ENCODE results near the gene SH3GL2.

Gene SH3GL2

DNA sequence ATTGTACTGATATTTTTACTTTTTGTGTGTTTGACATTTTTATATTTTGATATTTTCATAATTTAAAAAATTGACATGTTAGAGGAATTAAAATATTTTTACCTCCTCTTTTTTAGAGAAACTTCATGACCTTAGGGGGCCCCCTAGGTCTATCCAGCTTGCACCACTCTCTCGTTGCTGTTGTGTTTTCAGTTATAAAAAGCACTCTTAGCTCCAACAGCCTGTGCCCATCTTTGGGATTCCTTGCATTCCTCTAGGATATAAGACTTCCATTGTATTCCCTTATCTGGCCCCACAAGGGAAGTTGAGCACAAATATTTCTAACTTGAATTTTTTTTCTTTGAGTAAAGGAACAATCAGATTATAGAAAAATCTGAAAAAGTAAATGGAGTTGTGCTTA, 245.3 kb downstream of the SH3GL2 start:
- peak; percentile 22 for DNase-seq

DNA sequence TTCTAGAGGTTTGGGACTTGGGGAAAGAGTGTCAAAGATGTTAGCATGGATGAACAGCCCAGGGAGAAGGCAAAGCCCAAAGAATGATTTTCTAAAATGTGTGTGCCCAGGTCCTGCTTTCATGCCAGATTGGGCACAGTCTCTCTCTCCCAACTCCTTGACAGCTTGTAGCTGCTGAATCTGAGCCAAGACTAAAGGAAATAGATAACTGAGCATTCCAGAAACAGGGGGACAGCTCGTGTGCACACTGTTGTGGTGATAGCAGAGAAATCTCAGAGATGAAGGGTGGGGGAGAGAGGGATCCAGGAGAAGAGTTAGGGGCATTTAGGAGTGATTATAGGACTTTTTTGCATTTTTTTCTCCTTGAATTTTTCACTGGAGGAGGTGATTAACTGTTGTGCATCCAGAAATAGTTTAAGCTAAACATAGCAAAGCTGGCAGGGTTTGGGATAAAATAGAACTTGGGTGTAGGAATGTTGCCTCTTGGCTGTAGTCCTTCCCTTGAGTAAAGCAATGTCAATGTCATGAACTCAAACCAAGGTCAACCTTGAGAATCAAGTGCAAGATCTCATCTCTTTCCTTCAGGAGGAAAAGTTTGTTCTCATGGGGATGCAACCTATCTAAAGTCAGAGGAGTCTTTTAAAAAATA, 245.9 kb downstream of the SH3GL2 start:
- no peak for DNase-seq

DNA sequence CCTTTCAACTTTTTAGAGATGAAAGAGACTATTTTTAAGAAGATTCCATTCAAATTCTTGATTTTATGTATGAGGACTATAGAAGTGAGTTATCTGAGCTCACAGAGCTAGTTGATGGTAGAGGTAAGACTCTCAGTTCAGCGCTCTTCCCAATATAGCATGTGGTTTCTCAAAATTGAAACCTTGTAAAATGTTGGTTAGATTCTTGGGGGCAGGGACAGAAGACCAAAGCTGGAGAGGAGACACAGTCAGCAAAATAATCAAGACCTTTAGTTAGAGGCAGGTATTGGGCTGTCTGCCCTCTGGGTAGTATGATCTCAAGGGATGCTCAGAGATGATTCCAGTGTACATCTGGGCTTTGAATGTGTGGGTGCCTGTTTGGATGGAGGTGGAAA, 246.4 kb downstream of the SH3GL2 start:
- DNase-seq: no peak

DNA sequence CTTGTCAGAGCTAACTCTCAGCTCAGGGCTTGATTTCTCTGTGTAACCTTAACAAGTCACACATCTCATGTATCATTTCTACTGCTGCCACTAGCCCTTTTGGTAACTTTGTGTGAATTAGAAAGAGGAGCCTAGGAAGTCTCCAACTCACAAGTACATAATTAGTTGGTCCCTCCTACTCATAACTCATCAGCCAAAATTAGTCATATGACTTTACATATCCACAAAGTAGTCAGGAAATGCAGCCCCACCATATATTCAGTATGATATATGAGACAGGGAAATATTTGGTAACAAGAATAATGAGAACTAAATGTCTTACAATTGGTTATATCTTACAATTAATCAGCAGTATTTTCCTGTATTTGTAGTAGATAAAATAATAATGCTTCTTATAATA, 250.2 kb downstream of the SH3GL2 start:
- no peak for DNase-seq

DNA sequence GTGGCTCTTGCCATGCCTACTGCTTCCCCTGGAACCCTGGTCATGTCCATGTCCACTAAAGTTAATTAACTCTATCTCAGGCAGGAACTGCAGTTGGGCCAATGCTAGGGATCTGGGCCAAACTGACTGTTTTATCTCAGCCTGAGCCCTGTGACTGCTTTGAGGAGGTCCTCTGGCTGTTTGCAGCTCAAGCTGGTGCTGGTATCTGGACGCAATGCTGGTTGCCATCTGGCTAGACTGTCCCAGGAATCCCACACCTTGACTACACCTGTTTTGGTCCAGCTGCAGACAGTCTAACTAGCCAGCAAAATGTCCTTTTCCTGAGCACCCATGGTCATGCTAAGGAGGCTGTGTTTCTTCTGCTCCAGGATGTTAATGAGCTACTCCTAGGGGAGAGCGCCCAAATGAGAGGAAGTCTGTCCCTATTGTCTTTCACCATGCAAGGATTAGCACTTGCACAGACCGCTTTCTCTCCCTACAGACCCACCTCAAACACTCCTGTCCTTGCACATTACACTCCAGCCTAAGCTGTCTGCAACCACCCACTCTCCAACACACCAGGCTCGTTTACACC, 251.0 kb downstream of the SH3GL2 start:
- no peak for DNase-seq

DNA sequence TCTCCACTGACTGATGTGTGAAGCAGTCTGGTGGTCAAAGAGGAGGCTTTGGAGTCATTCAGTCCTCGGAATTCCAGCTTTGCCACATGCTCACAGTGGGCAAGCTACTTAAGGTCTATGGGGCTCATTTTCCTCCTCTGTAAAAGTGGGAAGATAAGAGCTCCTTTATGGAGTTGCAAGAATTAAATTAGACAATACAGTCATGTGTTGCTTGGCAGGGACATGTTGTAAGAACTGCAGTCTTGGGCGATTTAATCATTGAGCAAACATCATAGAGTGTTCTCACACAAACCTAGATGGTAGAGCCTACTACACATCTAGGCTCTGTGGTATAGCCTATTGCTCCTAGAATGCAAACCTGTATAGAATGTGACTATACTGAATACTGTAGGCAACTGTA, 253.9 kb downstream of the SH3GL2 start:
- DNase-seq: no peak

DNA sequence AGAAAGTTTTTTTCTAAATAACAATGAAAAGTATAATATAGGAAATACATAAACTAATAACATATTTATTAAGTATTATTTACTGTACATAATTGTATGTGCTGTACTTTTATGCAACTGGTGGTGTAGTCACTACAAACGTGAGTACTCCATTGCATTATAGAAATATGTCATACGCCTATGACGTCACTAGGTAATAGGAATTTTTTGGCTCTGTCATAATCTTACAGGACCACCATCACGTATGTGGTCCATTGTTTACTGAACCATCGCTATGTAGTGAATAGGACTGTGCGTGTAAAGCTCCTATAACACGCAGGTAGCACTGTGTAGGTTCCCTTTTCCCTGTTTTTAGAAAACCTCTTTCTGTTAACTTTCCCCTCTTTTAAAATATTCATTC, 255.0 kb downstream of the SH3GL2 start:
- DNase-seq: no peak

- DNase-seq: no peak
These were observed 259.1 kb downstream of the SH3GL2 start for GRCh38 chr9:17837965-17838364.

- DNase-seq: no peak
These were observed 260.9 kb downstream of the SH3GL2 start for GRCh38 chr9:17839776-17840175.

- DNase-seq: no peak
These were observed 264.4 kb downstream of the SH3GL2 start for GRCh38 chr9:17843236-17843635.
